CD4-positive, alpha-beta memory T cell (primary cell): ENCODE measurements around the gene PPP1R11. TPM values are rescaled to one million over a fixed set of nuclear protein-coding genes. Genes with fewer than 3 reads are reported as not detected.
"Not testable (repeated sequence)": the region's sequence is repeated elsewhere in the genome, so short reads cannot be mapped to it uniquely, and the experiment has no call there.

Source experiments
- CTCF ChIA-PET: fragments of 350-600 bp; sonication (Branson Sonifier 250); formaldehyde crosslinking; loops from one replicate; lab custom pipeline; 2021; ENCODE audit warnings: inconsistent platforms; ENCODE audit not compliant: partially characterized antibody; lab: Charles Lee
- POLR2A ChIA-PET: fragments of 350-600 bp; sonication (Branson Sonifier 250); formaldehyde crosslinking; loops from one replicate; lab custom pipeline; 2021; ENCODE audit not compliant: partially characterized antibody; lab: Charles Lee
- DNase-seq, 5 donors: peaks; one replicate each; pipeline versions ENCODE4 v3.0.0 to v3.0.0-alpha.2; 2020 to 2022; ENCODE audit warnings: mixed read lengths in 1 of 5
- H3K27ac ChIP-seq: one replicate; pipeline ENCODE4 v1.7.0; 2013; ENCODE audit warnings: low read depth, low read length
- H3K27me3 ChIP-seq: 2 replicates; pipeline ENCODE4 v1.7.0; 2013; ENCODE audit warnings: mild to moderate bottlenecking, low read length, moderate library complexity; ENCODE audit not compliant: insufficient read depth
- H3K36me3 ChIP-seq: 2 replicates; pipeline ENCODE4 v1.7.0; 2013; ENCODE audit warnings: mild to moderate bottlenecking, low read length, moderate library complexity; ENCODE audit not compliant: insufficient read depth
- H3K4me1 ChIP-seq: 2 replicates; pipeline ENCODE4 v1.7.0; 2013; ENCODE audit warnings: mild to moderate bottlenecking, low read length, moderate library complexity; ENCODE audit not compliant: insufficient read depth
- H3K4me3 ChIP-seq, 2 donors: one replicate each; pipeline ENCODE4 v1.7.0; 2013; ENCODE audit warnings: low read length in 2 of 2, mild to moderate bottlenecking in 1 of 2
- H3K9me3 ChIP-seq, 2 donors: one replicate each; pipeline ENCODE4 v1.7.0; 2013; ENCODE audit warnings: low read length in 2 of 2, control low read depth in 1 of 2; ENCODE audit not compliant: control insufficient read depth in 1 of 2
- H3K27ac Mint-ChIP-seq, 7 donors: one replicate each; pipeline ENCODE4 v1.8.0; 2020 to 2021; ENCODE audit warnings: mixed read lengths in 7 of 7, mild to moderate bottlenecking in 6 of 7, inconsistent platforms in 3 of 7, moderate library complexity in 3 of 7
- H3K27me3 Mint-ChIP-seq, 2 donors: one replicate each; pipeline ENCODE4 v1.8.0; 2020 to 2021; ENCODE audit warnings: mixed read lengths in 2 of 2
- H3K36me3 Mint-ChIP-seq, 2 donors: one replicate each; pipeline ENCODE4 v1.8.0; 2020 to 2021; ENCODE audit warnings: mixed read lengths in 2 of 2, inconsistent platforms in 1 of 2, mild to moderate bottlenecking in 1 of 2
- H3K4me1 Mint-ChIP-seq, 4 donors: one replicate each; pipeline ENCODE4 v1.8.0; 2020 to 2021; ENCODE audit warnings: mixed read lengths in 4 of 4, mild to moderate bottlenecking in 1 of 4
- H3K4me3 Mint-ChIP-seq, 8 donors: one replicate each; pipeline ENCODE4 v1.8.0; 2020 to 2021; ENCODE audit warnings: mixed read lengths in 8 of 8, mild to moderate bottlenecking in 7 of 8, moderate library complexity in 6 of 8, inconsistent platforms in 3 of 8
- H3K9me3 Mint-ChIP-seq, 8 donors: one replicate each; pipeline ENCODE4 v1.8.0; 2020 to 2021; ENCODE audit warnings: mixed read lengths in 8 of 8, mild to moderate bottlenecking in 5 of 8, inconsistent platforms in 3 of 8, moderate library complexity in 1 of 8
- intact Hi-C: fragments of 100-400 bp; cut with micrococcal nuclease; formaldehyde crosslinking; loops from one replicate; pipeline ENCODE4 v1.15.1; 2023
- polyA plus RNA-seq, 2 donors: library from polyadenylated mRNA; unstranded; fragments of 300-500 nt; fragmentation: Illumina TruSeq; gene quantifications; one replicate each; pipeline ENCODE4 v1.2.3, GENCODE V29; 2021
- total RNA-seq, 2 experiments: library from RNA; stranded (reverse); gene quantifications; one replicate each; pipeline ENCODE4 v1.2.3, GENCODE V29; 2021

PPP1R11 gene
- total RNA-seq = 10 to 100 TPM; 65.2 to 66.2 TPM
- polyA plus RNA-seq = 100 to 1,000 TPM; 114 to 134 TPM

- peak within 1 kb of the TSS; percentile 95 to 100 (median 99) for H3K27ac Mint-ChIP-seq
- peaks cover 50 to 67% of the 10 kb centered on the region in 2 donors for H3K36me3 Mint-ChIP-seq
- Histone ChIP-seq H3K9me3 (no peaks in the 10 kb centered on the region), H3K4me3 (peak within 1 kb of the TSS; percentile 84 to 90), H3K27ac (peak within 1 kb of the TSS; percentile 99), H3K4me1 (peaks cover 50% of the 10 kb centered on the region), H3K36me3 (peaks cover 34% of the 10 kb centered on the region), H3K27me3 (no peaks in the 10 kb centered on the region)
- H3K27me3 Mint-ChIP-seq = peaks cover 4 to 6% of the 10 kb centered on the region in 2 donors
- peak; percentile 98 to 100 (median 99) for DNase-seq
- peaks cover 0 to 4% (median 0%) of the 10 kb centered on the region in 8 donors for H3K9me3 Mint-ChIP-seq
- POLR2A ChIA-PET = interaction anchor here (0.5 to 2.4 kb wide), 24 partner anchors 8 to 1450 kb away, joined by 3 to 21 read pairs (median 6); partner anchors contain the start of genes HLA-A, RNF39, TRIM26 and TRIM39
- H3K4me1 Mint-ChIP-seq = peaks cover 35 to 75% (median 52%) of the 10 kb centered on the region in 4 donors
- CTCF ChIA-PET = interaction anchor here (0.9 to 3.0 kb wide), 5 partner anchors 10 to 413 kb away, joined by 3 to 15 read pairs (median 7); partner anchors contain the start of gene RNF39
- intact Hi-C loops = loop anchor here (2.0 to 5.0 kb wide), 5 partner anchors 102 to 550 kb away; partner anchors contain the start of genes HLA-A, MRPS18B, PPP1R10 and TRIM26
- peak within 1 kb of the TSS; percentile 92 to 100 (median 97) for H3K4me3 Mint-ChIP-seq
These were observed at the start of gene PPP1R11 for GRCh38 chr6:30066577-30067459. TSS of gene PPP1R11 (plus strand) at chr6:30067198. CDS start at chr6:30067411, 213 bp downstream.

- CTCF ChIA-PET = interaction anchor here (1.4 kb wide), 1 partner anchor 172 kb away, joined by 5 read pairs; no protein-coding TSS in a partner anchor
These were observed 47.2 kb upstream of the PPP1R11 start for GRCh38 chr6:30019819-30020218.

GRCh38 chr6:30020626-30021025 is 46.4 kb upstream of the PPP1R11 start:
- no peak for DNase-seq
- intact Hi-C loops = no loop called here
- Histone ChIP-seq H3K9me3 (no peaks in the 10 kb centered on the region), H3K4me3 (no peak overlapping the region), H3K36me3 (peaks cover 5% of the 10 kb centered on the region), H3K4me1 (no peaks in the 10 kb centered on the region), H3K27me3 (no peaks in the 10 kb centered on the region), H3K27ac (no peak overlapping the region)
- H3K4me3 Mint-ChIP-seq = no peak overlapping the region
- ChIA-PET POLR2A (no interaction called here), CTCF (no interaction called here)
- H3K36me3 Mint-ChIP-seq = peaks cover 7 to 11% of the 10 kb centered on the region in 2 donors
- no peaks in the 10 kb centered on the region for H3K4me1 Mint-ChIP-seq
- H3K27ac Mint-ChIP-seq = no peak overlapping the region
- H3K9me3 Mint-ChIP-seq = no peaks in the 10 kb centered on the region
- no peaks in the 10 kb centered on the region for H3K27me3 Mint-ChIP-seq

More at GRCh38 chr6:30019819-30020218, 47.2 kb upstream of the PPP1R11 start:
- H3K27ac ChIP-seq = no peak overlapping the region
- intact Hi-C loops = loop anchor here (10.0 kb wide), 1 partner anchor 265 kb away; no protein-coding TSS in a partner anchor
- no peak overlapping the region for H3K4me3 Mint-ChIP-seq
- H3K9me3 Mint-ChIP-seq = no peaks in the 10 kb centered on the region
- H3K27ac Mint-ChIP-seq = no peak overlapping the region
- no peaks in the 10 kb centered on the region for H3K27me3 Mint-ChIP-seq
- POLR2A ChIA-PET = no interaction called here
- no peaks in the 10 kb centered on the region for H3K9me3 ChIP-seq
- no peaks in the 10 kb centered on the region for H3K4me1 ChIP-seq
- peaks cover 7 to 11% of the 10 kb centered on the region in 2 donors for H3K36me3 Mint-ChIP-seq
- H3K4me3 ChIP-seq = no peak overlapping the region
- H3K27me3 ChIP-seq = no peaks in the 10 kb centered on the region
- peaks cover 5% of the 10 kb centered on the region for H3K36me3 ChIP-seq
- DNase-seq = no peak
- no peaks in the 10 kb centered on the region for H3K4me1 Mint-ChIP-seq

GRCh38 chr6:30022189-30022588 is 44.8 kb upstream of the PPP1R11 start:
- no peaks in the 10 kb centered on the region for H3K27me3 ChIP-seq
- Mint-ChIP-seq H3K36me3 (peaks cover 7 to 19% of the 10 kb centered on the region in 2 donors), H3K4me1 (peaks cover 0 to 2% (median 0%) of the 10 kb centered on the region in 4 donors), H3K9me3 (no peaks in the 10 kb centered on the region), H3K4me3 (no peak overlapping the region), H3K27me3 (no peaks in the 10 kb centered on the region), H3K27ac (peak overlapping the region in 1 of 7 donors; percentile 27)
- H3K36me3 ChIP-seq = peaks cover 5% of the 10 kb centered on the region
- H3K4me3 ChIP-seq = no peak overlapping the region
- H3K4me1 ChIP-seq = no peaks in the 10 kb centered on the region
- intact Hi-C loops = no loop called here
- ChIA-PET CTCF (no interaction called here), POLR2A (no interaction called here)
- no peak overlapping the region for H3K27ac ChIP-seq
- DNase-seq = no peak
- H3K9me3 ChIP-seq = no peaks in the 10 kb centered on the region

GRCh38 chr6:30022712-30023111 is 44.3 kb upstream of the PPP1R11 start:
- H3K4me1 Mint-ChIP-seq, H3K4me1 ChIP-seq, H3K9me3 ChIP-seq, H3K36me3 ChIP-seq, H3K27me3 Mint-ChIP-seq, H3K9me3 Mint-ChIP-seq, H3K27ac Mint-ChIP-seq, H3K4me3 ChIP-seq, CTCF ChIA-PET, intact Hi-C loops, DNase-seq, H3K27me3 ChIP-seq, H3K4me3 Mint-ChIP-seq, H3K27ac ChIP-seq, POLR2A ChIA-PET: not testable (repeated sequence)
- peaks cover 7 to 19% of the 10 kb centered on the region in 2 donors for H3K36me3 Mint-ChIP-seq

- Mint-ChIP-seq H3K27me3 (no peaks in the 10 kb centered on the region), H3K4me1 (peaks cover 0 to 2% (median 0%) of the 10 kb centered on the region in 4 donors), H3K27ac (no peak overlapping the region), H3K4me3 (no peak overlapping the region), H3K9me3 (no peaks in the 10 kb centered on the region), H3K36me3 (peaks cover 5 to 19% of the 10 kb centered on the region in 2 donors)
- H3K27me3 ChIP-seq = no peaks in the 10 kb centered on the region
- ChIA-PET CTCF (interaction anchor here (1.3 to 1.5 kb wide), 2 partner anchors 9 to 106 kb away, joined by 4 read pairs; no protein-coding TSS in a partner anchor), POLR2A (no interaction called here)
- H3K4me3 ChIP-seq = no peak overlapping the region
- DNase-seq = no peak
- no peaks in the 10 kb centered on the region for H3K9me3 ChIP-seq
- H3K27ac ChIP-seq = no peak overlapping the region
- H3K36me3 ChIP-seq = peaks cover 5% of the 10 kb centered on the region
- intact Hi-C loops = no loop called here
- no peaks in the 10 kb centered on the region for H3K4me1 ChIP-seq
These were observed 41.8 kb upstream of the PPP1R11 start for GRCh38 chr6:30025186-30025585.

- H3K9me3 ChIP-seq = no peaks in the 10 kb centered on the region
- CTCF ChIA-PET = no interaction called here
- H3K4me1 ChIP-seq = no peaks in the 10 kb centered on the region
- Mint-ChIP-seq H3K27ac (no peak overlapping the region), H3K4me1 (peaks cover 0 to 2% (median 0%) of the 10 kb centered on the region in 4 donors), H3K27me3 (no peaks in the 10 kb centered on the region), H3K9me3 (no peaks in the 10 kb centered on the region), H3K4me3 (no peak overlapping the region), H3K36me3 (peaks cover 16 to 26% of the 10 kb centered on the region in 2 donors)
- H3K27ac ChIP-seq = no peak overlapping the region
- H3K27me3 ChIP-seq = no peaks in the 10 kb centered on the region
- POLR2A ChIA-PET = no interaction called here
- no peak overlapping the region for H3K4me3 ChIP-seq
- DNase-seq = no peak
- intact Hi-C loops = no loop called here
- no peaks in the 10 kb centered on the region for H3K36me3 ChIP-seq
These were observed 37.4 kb upstream of the PPP1R11 start for GRCh38 chr6:30029588-30029987.
